NCI-H128 (cell line): ENCODE measurements around the gene DEPDC5.

ENCODE experiments used
- DNase-seq: peaks from one replicate; lab custom pipeline; 2025; ENCODE audit not compliant: unreplicated experiment; lab: John Stamatoyannopoulos, UW

Gene DEPDC5

GRCh38 chr22:31846161-31847115 is 92.6 kb downstream of the DEPDC5 start:
- DNase-seq: no peak

GRCh38 chr22:31848411-31848810 is 94.6 kb downstream of the DEPDC5 start:
- DNase-seq: no peak

GRCh38 chr22:31850135-31850534 is 96.3 kb downstream of the DEPDC5 start:
- no peak for DNase-seq

GRCh38 chr22:31852691-31853421 is 99.0 kb downstream of the DEPDC5 start:
- no peak for DNase-seq

GRCh38 chr22:31853736-31854495 is 100.1 kb downstream of the DEPDC5 start:
- DNase-seq: no peak

DNA sequence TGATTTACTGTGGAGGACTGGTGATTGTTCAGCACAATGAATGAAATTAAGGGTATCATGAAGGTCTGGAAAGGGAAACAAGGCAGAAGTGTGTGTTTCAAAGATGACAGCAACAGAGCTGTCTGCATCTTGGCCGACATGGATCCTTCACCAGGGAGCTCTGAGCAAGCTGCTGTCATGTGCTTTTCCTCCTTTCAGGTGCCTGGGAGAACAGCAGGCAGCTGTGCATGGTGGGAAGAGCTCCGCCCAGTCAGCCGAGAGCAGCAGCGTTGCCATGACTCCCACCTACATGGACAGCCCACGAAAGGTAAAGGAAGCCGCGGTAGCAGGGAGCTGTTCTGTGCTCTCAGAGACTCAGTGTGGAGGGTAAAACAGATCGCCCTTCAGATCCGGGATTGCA is 103.4 kb downstream of the DEPDC5 start:
- DNase-seq: peak; percentile 62

- no peak for DNase-seq
Observed at GRCh38 chr22:31861226-31861840, 107.5 kb downstream of the DEPDC5 start.

DNA sequence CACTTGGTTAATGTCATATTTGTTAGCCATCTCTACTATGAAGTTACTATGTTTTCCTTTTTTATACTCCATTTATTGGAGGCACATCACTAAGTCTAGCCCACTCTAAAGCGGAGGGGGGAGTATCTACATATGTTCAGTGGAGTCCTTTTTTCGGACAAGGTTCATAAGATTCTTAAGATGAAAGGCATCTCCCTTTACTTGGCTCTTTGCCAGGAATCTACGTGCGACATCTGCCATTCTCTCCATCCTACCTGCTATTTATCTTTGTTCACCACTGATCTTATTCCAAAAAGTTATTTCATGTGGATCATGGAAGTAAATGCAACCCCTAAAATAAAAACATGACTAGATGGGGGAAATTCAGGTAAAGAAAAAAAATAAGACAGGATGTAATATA is 113.1 kb downstream of the DEPDC5 start:
- DNase-seq: no peak

DNA sequence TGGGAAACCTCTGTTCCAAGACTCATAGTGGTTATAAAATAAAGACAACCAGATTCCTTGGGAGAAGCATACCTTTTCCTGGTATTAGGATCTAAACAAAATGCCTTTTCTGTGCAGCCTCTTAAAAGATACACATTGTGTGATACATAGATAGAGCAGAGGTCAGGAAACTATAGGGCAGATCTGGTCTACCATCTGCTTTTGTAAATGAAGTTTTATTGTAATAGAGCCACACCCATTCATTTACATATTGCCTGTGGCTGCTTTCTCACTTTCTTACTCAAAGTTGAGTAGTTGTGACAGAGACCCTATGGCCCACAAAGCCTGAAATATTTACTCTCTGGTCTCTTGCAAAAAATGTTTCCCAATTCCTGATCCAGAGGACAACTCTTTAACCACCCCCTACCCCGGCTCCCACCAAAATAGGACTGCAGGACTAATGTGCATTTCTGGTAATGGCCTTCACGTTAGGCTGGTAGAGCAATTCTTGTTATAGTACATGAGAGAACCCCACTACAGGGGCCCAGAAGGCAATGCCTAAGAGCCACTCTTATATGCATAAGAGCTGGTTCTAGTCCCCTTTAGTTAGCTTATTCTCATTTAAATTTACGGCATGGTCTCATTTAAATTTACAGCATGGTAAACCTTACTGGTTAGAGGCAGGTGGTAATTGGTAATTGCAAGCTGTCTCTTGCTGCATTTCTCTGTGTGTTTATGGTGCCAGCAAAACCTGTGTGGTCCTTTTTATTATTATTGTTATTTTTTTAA is 113.8 kb downstream of the DEPDC5 start:
- no peak for DNase-seq

DNA sequence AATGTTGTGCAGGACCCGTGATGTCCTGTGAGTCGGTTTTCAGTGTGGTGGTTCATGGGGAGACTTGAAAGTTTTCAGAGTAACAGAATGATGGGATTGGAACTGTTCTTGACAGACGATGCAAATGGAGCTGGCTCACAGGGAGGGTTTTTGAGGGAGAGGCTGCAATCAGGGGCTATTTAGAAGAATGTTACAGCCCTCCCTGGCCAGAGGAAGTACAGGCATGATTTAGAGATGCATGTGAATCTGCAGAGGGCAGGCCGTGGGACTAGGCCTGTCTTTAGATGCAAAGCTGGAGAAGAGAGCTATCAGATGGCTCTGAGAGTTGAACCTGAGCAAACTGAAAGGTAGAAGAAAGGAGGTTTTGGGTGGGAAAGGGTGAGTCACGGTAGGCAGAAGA is 115.9 kb downstream of the DEPDC5 start:
- no peak for DNase-seq

DNA sequence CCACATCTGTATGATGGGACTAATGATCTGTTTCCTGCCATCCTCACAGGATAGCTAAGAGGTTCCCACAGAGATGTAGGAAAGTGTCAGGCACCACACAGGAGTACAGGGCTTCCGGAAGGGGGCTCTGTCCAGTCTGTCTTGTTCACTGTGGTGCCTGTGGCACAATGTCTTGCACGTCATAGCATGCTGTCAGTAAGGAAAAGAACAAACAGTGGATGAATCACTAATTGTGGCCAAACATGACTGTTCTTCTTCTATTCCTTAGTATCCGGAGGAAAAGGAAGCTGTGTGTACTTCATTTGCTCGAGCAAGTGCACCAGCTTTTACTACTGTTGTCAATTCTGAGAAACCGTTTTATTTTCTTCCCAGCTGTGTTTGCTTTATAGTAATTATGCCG is 117.1 kb downstream of the DEPDC5 start:
- no peak for DNase-seq

DNA sequence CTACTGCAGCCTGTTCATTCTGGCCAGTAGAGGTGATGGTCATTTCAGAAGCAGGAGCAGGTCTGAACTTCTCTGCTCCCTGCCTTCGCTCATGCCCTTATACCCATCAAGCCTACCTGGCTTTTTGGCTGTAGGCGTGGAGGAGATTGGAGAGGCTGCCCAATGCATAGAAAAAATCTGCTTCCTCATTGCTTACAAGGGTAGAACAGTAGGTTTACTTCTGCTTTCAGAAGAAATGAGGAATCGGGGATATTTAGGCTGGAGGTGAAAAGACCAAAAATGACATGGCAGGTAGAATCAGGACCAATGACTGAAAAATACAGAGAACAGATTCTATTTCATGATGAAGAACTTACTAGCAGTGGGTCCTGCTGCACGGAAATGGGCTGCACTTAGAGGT is 117.7 kb downstream of the DEPDC5 start:
- DNase-seq: no peak

DNA sequence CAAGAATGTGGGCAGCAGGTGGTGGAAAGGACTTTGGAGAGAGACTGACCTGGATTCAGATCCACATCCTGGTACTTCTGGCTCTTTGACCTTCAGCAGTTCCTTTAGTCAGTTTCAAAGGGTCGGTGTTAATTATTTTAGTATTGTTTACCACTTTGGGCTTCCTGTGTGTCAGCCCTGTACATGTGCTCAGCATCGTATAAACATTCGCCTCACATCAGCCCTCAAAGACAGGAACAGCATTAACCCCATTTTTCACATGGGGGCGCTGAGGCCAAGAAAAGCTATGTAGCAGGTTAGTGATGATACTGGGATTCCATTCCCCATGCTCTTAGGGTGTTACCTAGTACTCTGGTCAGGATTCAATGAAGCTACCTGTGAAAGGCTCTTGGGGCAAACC is 118.4 kb downstream of the DEPDC5 start:
- DNase-seq: no peak

GRCh38 chr22:31874821-31875220 is 121.0 kb downstream of the DEPDC5 start:
- no peak for DNase-seq

DNA sequence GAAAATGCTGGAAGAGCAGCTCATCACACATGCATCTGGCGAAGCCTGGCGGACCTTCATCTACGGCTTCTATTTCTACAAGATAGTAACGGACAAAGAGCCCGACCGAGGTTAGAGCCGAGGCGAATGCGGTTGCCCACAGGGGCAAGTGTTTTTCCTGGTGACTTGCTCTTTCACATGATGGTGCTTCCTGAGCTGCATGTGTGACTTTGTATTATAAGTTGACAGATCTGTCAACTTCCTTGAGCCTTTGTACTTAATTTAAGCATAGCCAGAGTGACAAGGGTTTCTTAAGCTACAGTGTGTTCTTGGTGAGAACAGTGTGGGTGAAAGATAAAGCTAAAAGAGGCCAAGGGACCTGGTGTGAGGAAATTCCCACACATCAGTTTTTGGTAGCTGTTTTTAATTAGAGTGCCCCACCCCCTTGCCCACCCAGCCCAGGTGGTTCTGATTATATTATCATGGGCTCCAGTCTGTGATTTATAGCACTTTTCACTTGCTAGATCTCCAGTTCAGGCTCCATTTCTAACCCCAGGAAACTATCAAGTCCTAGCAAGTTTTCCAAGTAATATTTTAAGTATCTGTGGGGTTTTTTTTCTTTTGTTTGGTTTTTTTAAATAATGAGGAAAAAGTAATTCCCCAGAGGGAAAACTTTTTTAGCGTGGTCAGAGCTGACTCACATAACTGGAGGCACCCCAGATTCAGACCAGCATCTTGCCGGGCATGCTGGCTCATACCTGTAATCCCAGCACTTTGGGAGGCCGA is 122.5 kb downstream of the DEPDC5 start:
- no peak for DNase-seq

DNA sequence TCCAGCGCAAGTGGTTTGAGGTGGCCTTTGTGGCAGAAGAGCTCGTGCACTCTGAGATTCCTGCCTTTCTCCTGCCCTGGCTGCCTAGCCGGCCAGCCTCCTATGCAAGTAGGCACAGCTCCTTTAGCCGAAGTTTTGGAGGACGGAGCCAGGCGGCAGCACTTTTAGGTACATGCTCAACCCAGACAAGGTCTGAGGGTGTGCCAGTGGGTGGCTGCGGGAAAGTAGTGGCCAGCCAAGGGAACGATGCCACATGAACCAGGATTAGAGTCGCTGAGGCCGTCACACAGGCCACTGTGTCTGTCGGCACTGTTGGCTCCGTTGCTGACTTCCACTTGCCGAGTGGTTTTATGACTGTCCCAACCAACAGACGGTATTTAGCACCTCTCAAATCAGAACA is 125.8 kb downstream of the DEPDC5 start:
- DNase-seq: no peak

- no peak for DNase-seq
Observed at GRCh38 chr22:31881200-31881599, 127.4 kb downstream of the DEPDC5 start.

DNA sequence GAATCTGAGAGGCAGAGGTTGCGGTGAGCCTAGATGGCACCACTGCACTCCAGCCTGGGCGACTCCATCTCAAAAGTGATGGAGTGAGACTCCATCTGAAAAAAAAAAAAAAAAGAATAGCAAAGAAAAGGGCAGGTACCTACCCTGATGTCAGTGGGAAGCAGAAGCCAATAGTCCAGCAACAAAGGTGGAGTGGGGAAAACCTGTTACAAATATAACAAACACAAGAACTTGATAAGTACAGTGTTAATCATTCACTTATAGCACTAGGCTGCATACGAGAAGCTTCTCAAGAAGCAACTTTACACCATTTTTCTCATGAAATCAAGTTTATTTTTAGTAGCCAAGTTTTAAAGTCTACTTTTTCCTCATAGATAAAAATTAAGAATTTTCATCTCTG is 128.0 kb downstream of the DEPDC5 start:
- DNase-seq: no peak

- DNase-seq: no peak
Observed at GRCh38 chr22:31882971-31883370, 129.2 kb downstream of the DEPDC5 start.

GRCh38 chr22:31883989-31884388 is 130.2 kb downstream of the DEPDC5 start:
- DNase-seq: no peak
